Spinal cord (tissue), 10 donors: ENCODE data around the gene KRT26. TPM values are rescaled to one million over a fixed set of nuclear protein-coding genes. Genes with fewer than 3 reads are reported as not detected.

Experiments
- DNase-seq, 6 donors: peaks; one replicate each; pipeline versions ENCODE4 v3.0.0 to v3.0.0-alpha.2; 2013 to 2015; ENCODE audit warnings: low spot score in 6 of 6, low read depth in 4 of 6
- H3K27ac ChIP-seq: one replicate; pipeline ENCODE4 v1.5.1; 2013; ENCODE audit warnings: low read depth, low read length, control low read depth
- H3K27me3 ChIP-seq: one replicate; pipeline ENCODE4 v1.6.1; 2013; ENCODE audit warnings: low read length; ENCODE audit not compliant: control insufficient read depth, insufficient read depth
- H3K36me3 ChIP-seq: one replicate; pipeline ENCODE4 v1.6.1; 2013; ENCODE audit warnings: low read length; ENCODE audit not compliant: control insufficient read depth, insufficient read depth
- H3K4me1 ChIP-seq: one replicate; pipeline ENCODE4 v1.6.1; 2013; ENCODE audit warnings: low read length; ENCODE audit not compliant: control insufficient read depth, insufficient read depth
- H3K4me3 ChIP-seq: one replicate; pipeline ENCODE4 v1.5.1; 2013; ENCODE audit warnings: low read depth, low read length, control low read depth
- H3K9me3 ChIP-seq: one replicate; pipeline ENCODE4 v1.6.1; 2013; ENCODE audit warnings: low read length; ENCODE audit not compliant: control insufficient read depth, insufficient read depth
- WGBS: methylation state at CpG from one replicate; pipeline ENCODE4 v1.1.5; 2013; ENCODE audit warnings: missing lambda C conversion rate; ENCODE audit not compliant: insufficient coverage; 5-methylcytosine and 5-hydroxymethylcytosine counted together
- polyA plus RNA-seq, 2 donors: library from polyadenylated mRNA; unstranded; fragments of 120-200 nt; gene quantifications; one replicate each; pipeline ENCODE4 v1.2.1, GENCODE V29; 2013; ENCODE audit not compliant: insufficient read length in 2 of 2
- total RNA-seq, 2 donors: library from RNA; depleted of rRNA in 1 of 2; stranded (reverse); fragments of 120-200 nt in 1 of 2; fragments of >200 nt in 1 of 2; gene quantifications; one replicate each; pipeline versions ENCODE4 v1.2.3 to v1.2.4, GENCODE V29; 2013 to 2014
- donor health status: healthy.

KRT26 gene
- total and polyA plus RNA-seq, 4 donors: not detected

GRCh38 chr17:40718930-40719329, 53.1 kb downstream of the KRT26 start:
- no peaks in the 10 kb centered on the region for H3K9me3 ChIP-seq
- WGBS: 79% methylated on average over 7 of the region's 8 CpGs
- no peaks in the 10 kb centered on the region for H3K27me3 ChIP-seq
- DNase-seq: no peak
- no peak overlapping the region for H3K4me3 ChIP-seq
- no peaks in the 10 kb centered on the region for H3K4me1 ChIP-seq
- no peak overlapping the region for H3K27ac ChIP-seq
- H3K36me3 ChIP-seq: no peaks in the 10 kb centered on the region

- no peaks in the 10 kb centered on the region for H3K9me3 ChIP-seq
- no peak overlapping the region for H3K27ac ChIP-seq
- H3K27me3 ChIP-seq: no peaks in the 10 kb centered on the region
- WGBS: no CpG with 5 or more reads among the region's 3 CpGs
- DNase-seq: no peak
- no peaks in the 10 kb centered on the region for H3K36me3 ChIP-seq
- no peak overlapping the region for H3K4me3 ChIP-seq
- H3K4me1 ChIP-seq: no peaks in the 10 kb centered on the region
Observed at GRCh38 chr17:40717776-40718175, 54.2 kb downstream of the KRT26 start.

Other genes with a start within 250 kb of the KRT26 start
- under 1 TPM; 0.11 to 0.20 TPM for gene CCR7, start 206.7 kb downstream of the KRT26 start, total RNA-seq
- gene CCR7, start 206.7 kb downstream of the KRT26 start, polyA plus RNA-seq: under 1 TPM; 0.17 to 0.33 TPM
- gene SMARCE1, start 124.4 kb downstream of the KRT26 start, total RNA-seq: 100 to 1,000 TPM in 1 of 2 donors, 10 to 100 TPM in 1; 77.1 to 133 TPM
- gene SMARCE1, start 124.4 kb downstream of the KRT26 start, polyA plus RNA-seq: 100 to 1,000 TPM; 114 to 128 TPM
- 10 to 100 TPM in 1 of 2 donors, 1 to 10 TPM in 1; 5.0 to 31.1 TPM for gene KRT222, start 107.0 kb downstream of the KRT26 start, total RNA-seq
- gene KRT222, start 107.0 kb downstream of the KRT26 start, polyA plus RNA-seq: 10 to 100 TPM; 13.7 to 22.0 TPM
- gene KRT24, start 68.4 kb downstream of the KRT26 start, total RNA-seq: not detected
- gene KRT24, start 68.4 kb downstream of the KRT26 start, polyA plus RNA-seq: not detected
- under 1 TPM in 1 of 2 donors, not detected in 1; 0.40 TPM for gene KRT25, start 16.9 kb downstream of the KRT26 start, total RNA-seq
- gene KRT25, start 16.9 kb downstream of the KRT26 start, polyA plus RNA-seq: under 1 TPM in 1 of 2 donors, not detected in 1; 0.15 TPM
- gene KRT27, start 10.3 kb upstream of the KRT26 start, total RNA-seq: not detected
- gene KRT27, start 10.3 kb upstream of the KRT26 start, polyA plus RNA-seq: not detected
- gene KRT28, start 27.8 kb upstream of the KRT26 start, total RNA-seq: not detected
- gene KRT28, start 27.8 kb upstream of the KRT26 start, polyA plus RNA-seq: not detected
- 10 to 100 TPM in 1 of 2 donors, 1 to 10 TPM in 1; 4.3 to 17.5 TPM for gene KRT10, start 50.4 kb upstream of the KRT26 start, total RNA-seq
- 10 to 100 TPM; 62.6 to 65.0 TPM for gene KRT10, start 50.4 kb upstream of the KRT26 start, polyA plus RNA-seq
- gene KRT12, start 95.0 kb upstream of the KRT26 start, total RNA-seq: under 1 TPM in 1 of 2 donors, not detected in 1; 0.40 TPM
- not detected for gene KRT12, start 95.0 kb upstream of the KRT26 start, polyA plus RNA-seq
- not detected for gene KRT20, start 113.0 kb upstream of the KRT26 start, total RNA-seq
- not detected for gene KRT20, start 113.0 kb upstream of the KRT26 start, polyA plus RNA-seq
- 1 to 10 TPM in 1 of 2 donors, under 1 TPM in 1; 0.33 to 1.2 TPM for gene KRT23, start 165.4 kb upstream of the KRT26 start, total RNA-seq
- gene KRT23, start 165.4 kb upstream of the KRT26 start, polyA plus RNA-seq: under 1 TPM in 1 of 2 donors, not detected in 1; 0.56 TPM
- gene KRT39, start 194.7 kb upstream of the KRT26 start, total RNA-seq: not detected
- not detected for gene KRT39, start 194.7 kb upstream of the KRT26 start, polyA plus RNA-seq
- gene KRT40, start 212.1 kb upstream of the KRT26 start, total RNA-seq: under 1 TPM in 1 of 2 donors, not detected in 1; 0.40 TPM
- gene KRT40, start 212.1 kb upstream of the KRT26 start, polyA plus RNA-seq: under 1 TPM; 0.27 to 0.33 TPM
- not detected for gene KRTAP3-3, start 222.0 kb upstream of the KRT26 start, total RNA-seq
- not detected for gene KRTAP3-3, start 222.0 kb upstream of the KRT26 start, polyA plus RNA-seq
- not detected for gene KRTAP3-2, start 227.7 kb upstream of the KRT26 start, total RNA-seq
- not detected for gene KRTAP3-2, start 227.7 kb upstream of the KRT26 start, polyA plus RNA-seq
- gene KRTAP3-1, start 236.9 kb upstream of the KRT26 start, total RNA-seq: not detected
- gene KRTAP3-1, start 236.9 kb upstream of the KRT26 start, polyA plus RNA-seq: not detected